HCT116 (cell line): ENCODE data around the gene MAGEE1. TPM values are rescaled to one million over a fixed set of nuclear protein-coding genes. Genes with fewer than 3 reads are reported as not detected.

Experiments used
- ATAC-seq: fragments of 200-7000 bp; cut with Tn5 transposase; 2 replicates; pipeline ENCODE4 v1.9.1; 2020; ENCODE audit warnings: mild to moderate bottlenecking, moderate library complexity
- BruUV-seq: library from RNA; stranded (reverse); fragments of 400-500 nt; replicated peaks from 2 replicates; lab custom pipeline; 2021; lab: Mats Ljungman, UMichigan
- CTCF ChIA-PET: fragments of 300-600 bp; sonication (Branson Sonifier 250); formaldehyde crosslinking; loops from one replicate; lab custom pipeline; 2021; ENCODE audit warnings: antibody characterized with exemption; lab: Charles Lee
- POLR2A ChIA-PET: fragments of 300-600, 350-600 bp; sonication (Branson Sonifier 250); formaldehyde crosslinking; loops from one replicate; lab custom pipeline; 2021; ENCODE audit warnings: antibody characterized with exemption; lab: Charles Lee
- RAD21 ChIA-PET, 2 experiments: fragments of 300-600 bp; sonication (Branson Sonifier 250); formaldehyde crosslinking; loops; one replicate each; lab custom pipeline; 2023; ENCODE audit warnings: low total read pairs in 2 of 2; ENCODE audit not compliant: uncharacterized antibody in 2 of 2, unreplicated experiment in 2 of 2, low non-redundant PET in 1 of 2; lab: Charles Lee
- DNase-seq: peaks from one replicate; pipeline ENCODE4 v3.0.0-alpha.2; 2010; ENCODE audit warnings: low read depth, low spot score
- H2AFZ ChIP-seq: fragments of 200-600 bp; shearing (Covaris generic), sonication (generic); 2 replicates; pipeline ENCODE4 v1.6.1; 2017; ENCODE audit warnings: low read depth, mixed run types, mixed read lengths, antibody characterized with exemption, low read length; ENCODE audit not compliant: poor library complexity, severe bottlenecking
- H3K27ac ChIP-seq: 2 replicates; pipeline ENCODE4 v1.5.1; 2012; ENCODE audit warnings: low read depth, low read length
- H3K27me3 ChIP-seq: fragments of 200-600 bp; sonication (generic); 2 replicates; pipeline ENCODE4 v1.6.1; 2016; ENCODE audit warnings: mixed run types, low read length, mixed read lengths; ENCODE audit not compliant: insufficient read depth
- H3K36me3 ChIP-seq, 2 experiments: fragments of 200-500 bp in 1 of 2; fragments of 200-600 bp in 1 of 2; sonication (Bioruptor generic) in 1 of 2; sonication (generic) in 1 of 2; 2 replicates each; pipeline versions ENCODE4 v1.5.1 to v1.6.1; 2014 to 2016; ENCODE audit warnings: low read length in 2 of 2, inconsistent platforms in 1 of 2, mixed read lengths in 1 of 2, mixed run types in 1 of 2; ENCODE audit not compliant: insufficient read depth in 2 of 2, control insufficient read depth in 1 of 2
- H3K4me1 ChIP-seq, 2 experiments: fragments of 200-600 bp in 1 of 2; sonication (generic) in 1 of 2; 2 replicates each; pipeline versions ENCODE4 v1.5.1 to v1.6.1; 2012 to 2017; ENCODE audit warnings: low read length in 2 of 2, inconsistent platforms in 1 of 2, mild to moderate bottlenecking in 1 of 2, mixed read lengths in 1 of 2, mixed run types in 1 of 2, moderate library complexity in 1 of 2; ENCODE audit not compliant: insufficient read depth in 2 of 2, control insufficient read depth in 1 of 2
- H3K4me2 ChIP-seq: fragments of 200-600 bp; sonication (generic); 2 replicates; pipeline ENCODE4 v1.6.1; 2017; ENCODE audit warnings: mixed run types, low read length, mixed read lengths
- H3K4me3 ChIP-seq, 2 experiments: fragments of 200-600 bp in 1 of 2; sonication (generic) in 1 of 2; replicated peaks in 1 of 2; 2 replicates each; pipeline ENCODE4 v1.5.1; 2011 to 2016; ENCODE audit warnings: low read length in 2 of 2, control low read depth in 1 of 2, low read depth in 1 of 2, mild to moderate bottlenecking in 1 of 2, mixed read lengths in 1 of 2, mixed run types in 1 of 2
- H3K79me2 ChIP-seq: fragments of 200-600 bp; sonication (generic); 2 replicates; pipeline ENCODE4 v1.6.1; 2017; ENCODE audit warnings: mild to moderate bottlenecking, mixed run types, low read length, moderate library complexity, mixed read lengths; ENCODE audit not compliant: insufficient read depth
- H3K9ac ChIP-seq: fragments of 200-600 bp; sonication (generic); 2 replicates; pipeline ENCODE4 v1.6.1; 2016; ENCODE audit warnings: low read length, mixed read lengths
- H3K9me2 ChIP-seq: fragments of 200-600 bp; sonication (generic), shearing (Covaris generic); 2 replicates; pipeline ENCODE4 v1.6.1; 2017; ENCODE audit warnings: mixed run types, mild to moderate bottlenecking, moderate library complexity; ENCODE audit not compliant: insufficient read depth
- H3K9me3 ChIP-seq, 2 experiments: fragments of 200-500 bp in 1 of 2; fragments of 200-600 bp in 1 of 2; sonication (Bioruptor generic) in 1 of 2; sonication (generic) in 1 of 2; 2 replicates each; pipeline ENCODE4 v1.6.1; 2014 to 2017; ENCODE audit warnings: low read length in 2 of 2, mixed read lengths in 2 of 2, inconsistent platforms in 1 of 2, low read depth in 1 of 2, mild to moderate bottlenecking in 1 of 2, mixed run types in 1 of 2, moderate library complexity in 1 of 2; ENCODE audit not compliant: control insufficient read depth in 1 of 2, insufficient read depth in 1 of 2
- H4K20me1 ChIP-seq: fragments of 200-600 bp; sonication (generic), shearing (Covaris generic); 2 replicates; pipeline ENCODE4 v1.6.1; 2017; ENCODE audit warnings: mixed run types, mild to moderate bottlenecking, moderate library complexity; ENCODE audit not compliant: insufficient read depth
- CBX3 ChIP-seq: IDR thresholded peaks from 2 replicates; pipeline ENCODE4 v1.6.1; 2012; ENCODE audit warnings: low read depth
- CTCF ChIP-seq, 3 experiments: fragments of 200-600 bp in 1 of 3; sonication (generic) in 1 of 3; IDR thresholded peaks in 2 of 3; conservative IDR thresholded peaks in 1 of 3; 2 replicates each; pipeline ENCODE4 v1.5.1; 2012 to 2017; ENCODE audit warnings: low read depth in 2 of 3, low read length in 2 of 3, antibody characterized with exemption in 1 of 3, borderline replicate concordance in 1 of 3, control low read depth in 1 of 3, mild to moderate bottlenecking in 1 of 3, mixed read lengths in 1 of 3, mixed run types in 1 of 3, moderate library complexity in 1 of 3; ENCODE audit not compliant: insufficient read depth in 1 of 3
- RAD21 ChIP-seq: IDR thresholded peaks from 2 replicates; pipeline ENCODE4 v1.6.1; 2012; ENCODE audit warnings: low read depth, mild to moderate bottlenecking
- REST ChIP-seq: IDR thresholded peaks from 2 replicates; pipeline ENCODE4 v1.6.1; 2012; ENCODE audit warnings: low read depth
- ZBTB33 ChIP-seq: IDR thresholded peaks from 2 replicates; pipeline ENCODE4 v1.6.1; 2011; ENCODE audit warnings: mild to moderate bottlenecking, low read length, moderate library complexity; ENCODE audit not compliant: insufficient replicate concordance; ENCODE audit errors: extremely low read depth
- intact Hi-C: fragments of 100-400 bp; cut with micrococcal nuclease; formaldehyde crosslinking; loops from 2 replicates; pipeline ENCODE4 v1.10.0; 2022
- total RNA-seq: library from RNA; stranded (reverse); gene quantifications from one replicate; pipeline ENCODE4 v1.2.1, GENCODE V29; 2021; ENCODE audit not compliant: unreplicated experiment

The MAGEE1 gene
- total RNA-seq, 1 experiment from 2014 or later = 2.2 TPM

- H3K4me1 ChIP-seq = no peaks in the 10 kb centered on the region
- peak; percentile 52 for ATAC-seq
- H3K27ac ChIP-seq = no peak overlapping the region
- intact Hi-C loops = loop anchor here (2.0 kb wide), 1 partner anchor 176 kb away; no protein-coding TSS in a partner anchor
- H3K9me3 ChIP-seq = no peaks in the 10 kb centered on the region
- no peaks in the 10 kb centered on the region for H3K27me3 ChIP-seq
- TF ChIP-seq RAD21 = peak; percentile 47
- TF ChIP-seq ZBTB33 = no peak
- no peak for TF ChIP-seq REST
- peak in 2 of 3 experiments; percentile 41 to 43; a peak in 4 of 6 replicates for TF ChIP-seq CTCF (IDR thresholded peaks at IDR 0.05 in 2 of 3, conservative IDR thresholded peaks at IDR 0.05 in 1 of 3; ENCODE audit: borderline replicate concordance in 1 of 3, insufficient read depth in 1 of 3, low read depth in 2 of 3, low read length in 2 of 3)
- no peak for TF ChIP-seq CBX3
- no peak overlapping the region for H3K9ac ChIP-seq
- no peaks in the 10 kb centered on the region for H3K79me2 ChIP-seq
- POLR2A ChIA-PET = no interaction called here
- H3K4me3 ChIP-seq = no peak overlapping the region
- H3K36me3 ChIP-seq = no peaks in the 10 kb centered on the region
- BruUV-seq = no TSS peak
- peak; percentile 0 for DNase-seq
- H4K20me1 ChIP-seq = no peaks in the 10 kb centered on the region
- H3K4me2 ChIP-seq = no peak overlapping the region
- RAD21 ChIA-PET = interaction anchor here in 1 of 2 experiments (0.5 to 1.1 kb wide), 2 partner anchors 176 to 1287 kb away, joined by 3 to 6 read pairs; no protein-coding TSS in a partner anchor
- no peaks in the 10 kb centered on the region for H3K9me2 ChIP-seq
- H2AFZ ChIP-seq = no peak overlapping the region
- CTCF ChIA-PET = interaction anchor here (2.4 kb wide), 1 partner anchor 176 kb away, joined by 26 read pairs; no protein-coding TSS in a partner anchor
Observed at GRCh38 chrX:76454456-76454927, 27.0 kb downstream of the MAGEE1 start.
